ENCODE measurements around the gene CDKN2B-AS1. TPM values are rescaled to one million over a fixed set of nuclear protein-coding genes. Genes with fewer than 3 reads are reported as not detected.
"Not testable (repeated sequence)": the region's sequence is repeated elsewhere in the genome, so short reads cannot be mapped to it uniquely, and the experiment has no call there.

CDKN2B-AS1 gene
- total and polyA plus RNA-seq, 2 donors (not counting 1 experiment from before 2014, with no cell fraction given), result 1.3 to 2.5 TPM

- Histone ChIP-seq H3K36me3 (replicated peaks in 1 of 2; ENCODE audit: control extremely low read depth in 1 of 2, control insufficient read depth in 1 of 2, extremely low read depth in 1 of 2, insufficient read depth in 2 of 2, low read length in 1 of 2) (no peaks in the 10 kb centered on the region), H3K4me1 (ENCODE audit: control insufficient read depth in 2 of 2, insufficient read depth in 2 of 2, low read length in 2 of 2) (no peaks in the 10 kb centered on the region), H3K4me3 (ENCODE audit: control extremely low read depth in 1 of 5, extremely low read depth in 1 of 5, insufficient read depth in 1 of 5, low read depth in 2 of 5, low read length in 4 of 5) (no peak overlapping the region), H3K27me3 (replicated peaks in 1 of 4; ENCODE audit: control extremely low read depth in 1 of 4, control insufficient read depth in 3 of 4, insufficient read depth in 4 of 4, low read length in 3 of 4) (peaks cover 0 to 27% (median 17%) of the 10 kb centered on the region in 4 experiments), H2AFZ (ENCODE audit: insufficient read depth, low read depth, low read length, poor library complexity, severe bottlenecking) (no peak overlapping the region), H3K9ac (ENCODE audit: low read length) (no peak overlapping the region), H3K4me2 (replicated peaks; ENCODE audit: low read depth, low read length, poor library complexity, severe bottlenecking) (no peak overlapping the region), H3K79me2 (ENCODE audit: control insufficient read depth, insufficient read depth, low read length) (no peaks in the 10 kb centered on the region), H3K9me3 (ENCODE audit: control extremely low read depth in 1 of 3, control insufficient read depth in 2 of 3, insufficient read depth in 1 of 3, low read length in 2 of 3) (peaks cover 0 to 3% (median 1%) of the 10 kb centered on the region in 3 donors), H3K27ac (ENCODE audit: low read length in 2 of 2) (no peak overlapping the region), H4K20me1 (ENCODE audit: control insufficient read depth, insufficient read depth, low read length, poor library complexity, severe bottlenecking) (no peaks in the 10 kb centered on the region)
- DNase-seq (no peak), ATAC-seq (ENCODE audit: low read depth) (no peak)
- H3K4me1 Mint-ChIP-seq, result no peaks in the 10 kb centered on the region
- CTCF ChIA-PET, result no interaction called here
- H3K4me3 Mint-ChIP-seq, result no peak overlapping the region
- H3K27me3 Mint-ChIP-seq, result peaks cover 40% of the 10 kb centered on the region
- H3K27ac Mint-ChIP-seq, result no peak overlapping the region
- POLR2A ChIA-PET, result no interaction called here
- H3K9me3 Mint-ChIP-seq (ENCODE audit: insufficient read depth), result no peaks in the 10 kb centered on the region
- intact Hi-C loops (cut with micrococcal nuclease), result no loop called here
- no peak for TF ChIP-seq CTCF (IDR thresholded peaks at IDR 0.05)
- TF ChIP-seq EZH2 (IDR thresholded peaks at IDR 0.05; ENCODE audit: borderline replicate concordance, insufficient read depth, low read depth, low read length, poor library complexity, severe bottlenecking), result no peak
- 83% methylated on average over 1 of the region's 2 CpGs for WGBS (ENCODE audit: insufficient coverage)
These were observed 35.8 kb upstream of the CDKN2B-AS1 start for GRCh38 chr9:21958833-21959232.

- H3K9ac ChIP-seq (ENCODE audit: low read length); H2AFZ ChIP-seq (ENCODE audit: insufficient read depth, low read depth, low read length, poor library complexity, severe bottlenecking); H3K4me3 ChIP-seq (ENCODE audit: control extremely low read depth in 1 of 5, extremely low read depth in 1 of 5, insufficient read depth in 1 of 5, low read depth in 2 of 5, low read length in 4 of 5); H3K4me1 Mint-ChIP-seq; H3K27ac ChIP-seq (ENCODE audit: low read length in 2 of 2); H3K4me3 Mint-ChIP-seq; POLR2A ChIA-PET; H3K4me1 ChIP-seq (ENCODE audit: control insufficient read depth in 2 of 2, insufficient read depth in 2 of 2, low read length in 2 of 2); ATAC-seq (ENCODE audit: low read depth); H3K9me3 Mint-ChIP-seq (ENCODE audit: insufficient read depth); H3K27ac Mint-ChIP-seq; H3K4me2 ChIP-seq (replicated peaks; ENCODE audit: low read depth, low read length, poor library complexity, severe bottlenecking); H3K79me2 ChIP-seq (ENCODE audit: control insufficient read depth, insufficient read depth, low read length); H3K9me3 ChIP-seq (ENCODE audit: control extremely low read depth in 1 of 3, control insufficient read depth in 2 of 3, insufficient read depth in 1 of 3, low read length in 2 of 3); DNase-seq; intact Hi-C loops (cut with micrococcal nuclease); H4K20me1 ChIP-seq (ENCODE audit: control insufficient read depth, insufficient read depth, low read length, poor library complexity, severe bottlenecking); H3K36me3 ChIP-seq (replicated peaks in 1 of 2; ENCODE audit: control extremely low read depth in 1 of 2, control insufficient read depth in 1 of 2, extremely low read depth in 1 of 2, insufficient read depth in 2 of 2, low read length in 1 of 2): not testable (repeated sequence)
- peaks cover 0 to 32% (median 19%) of the 10 kb centered on the region in 4 experiments for H3K27me3 ChIP-seq (replicated peaks in 1 of 4; ENCODE audit: control extremely low read depth in 1 of 4, control insufficient read depth in 3 of 4, insufficient read depth in 4 of 4, low read length in 3 of 4)
- WGBS (ENCODE audit: insufficient coverage), result 98% methylated on average over 8 of the region's 33 CpGs
- H3K27me3 Mint-ChIP-seq, result peaks cover 44% of the 10 kb centered on the region
- CTCF ChIA-PET, result interaction anchor here (2.7 kb wide), 1 partner anchor 50 kb away, joined by 8 read pairs; the partner anchor contains the start of gene CDKN2B
These were observed 35.3 kb upstream of the CDKN2B-AS1 start for GRCh38 chr9:21959268-21959667.
